ENCODE measurements around the gene ZNF197. TPM values are rescaled to one million over a fixed set of nuclear protein-coding genes. Genes with fewer than 3 reads are reported as not detected.

The ZNF197 gene
- total and polyA plus RNA-seq, 2 donors (not counting 1 experiment from before 2014, with no cell fraction given) = 4.4 to 16.9 TPM

- Histone ChIP-seq H3K9me3 (ENCODE audit: control extremely low read depth in 1 of 3, control insufficient read depth in 2 of 3, insufficient read depth in 1 of 3, low read length in 2 of 3) (peaks cover 0 to 3% (median 0%) of the 10 kb centered on the region in 3 donors), H3K4me1 (ENCODE audit: control insufficient read depth in 2 of 2, insufficient read depth in 2 of 2, low read length in 2 of 2) (no peaks in the 10 kb centered on the region), H3K27ac (ENCODE audit: low read length in 2 of 2) (no peak overlapping the region), H3K4me2 (replicated peaks; ENCODE audit: low read depth, low read length, poor library complexity, severe bottlenecking) (no peak overlapping the region), H2AFZ (ENCODE audit: insufficient read depth, low read depth, low read length, poor library complexity, severe bottlenecking) (no peak overlapping the region), H3K9ac (ENCODE audit: low read length) (no peak overlapping the region), H4K20me1 (ENCODE audit: control insufficient read depth, insufficient read depth, low read length, poor library complexity, severe bottlenecking) (peaks cover 18% of the 10 kb centered on the region), H3K27me3 (replicated peaks in 1 of 4; ENCODE audit: control extremely low read depth in 1 of 4, control insufficient read depth in 3 of 4, insufficient read depth in 4 of 4, low read length in 3 of 4) (no peaks in the 10 kb centered on the region), H3K4me3 (ENCODE audit: control extremely low read depth in 1 of 5, extremely low read depth in 1 of 5, insufficient read depth in 1 of 5, low read depth in 2 of 5, low read length in 4 of 5) (no peak overlapping the region), H3K36me3 (replicated peaks in 1 of 2; ENCODE audit: control extremely low read depth in 1 of 2, control insufficient read depth in 1 of 2, extremely low read depth in 1 of 2, insufficient read depth in 2 of 2, low read length in 1 of 2) (peaks cover 19 to 42% of the 10 kb centered on the region in 2 experiments), H3K79me2 (ENCODE audit: control insufficient read depth, insufficient read depth, low read length) (peaks cover 25% of the 10 kb centered on the region)
- POLR2A ChIA-PET = no interaction called here
- CTCF ChIA-PET = no interaction called here
- Mint-ChIP-seq H3K27ac (no peak overlapping the region), H3K27me3 (no peaks in the 10 kb centered on the region), H3K9me3 (ENCODE audit: insufficient read depth) (peaks cover 4% of the 10 kb centered on the region), H3K4me1 (peaks cover 6% of the 10 kb centered on the region), H3K4me3 (no peak overlapping the region)
- intact Hi-C loops (cut with micrococcal nuclease) = no loop called here
- TF ChIP-seq, protein P1, sequence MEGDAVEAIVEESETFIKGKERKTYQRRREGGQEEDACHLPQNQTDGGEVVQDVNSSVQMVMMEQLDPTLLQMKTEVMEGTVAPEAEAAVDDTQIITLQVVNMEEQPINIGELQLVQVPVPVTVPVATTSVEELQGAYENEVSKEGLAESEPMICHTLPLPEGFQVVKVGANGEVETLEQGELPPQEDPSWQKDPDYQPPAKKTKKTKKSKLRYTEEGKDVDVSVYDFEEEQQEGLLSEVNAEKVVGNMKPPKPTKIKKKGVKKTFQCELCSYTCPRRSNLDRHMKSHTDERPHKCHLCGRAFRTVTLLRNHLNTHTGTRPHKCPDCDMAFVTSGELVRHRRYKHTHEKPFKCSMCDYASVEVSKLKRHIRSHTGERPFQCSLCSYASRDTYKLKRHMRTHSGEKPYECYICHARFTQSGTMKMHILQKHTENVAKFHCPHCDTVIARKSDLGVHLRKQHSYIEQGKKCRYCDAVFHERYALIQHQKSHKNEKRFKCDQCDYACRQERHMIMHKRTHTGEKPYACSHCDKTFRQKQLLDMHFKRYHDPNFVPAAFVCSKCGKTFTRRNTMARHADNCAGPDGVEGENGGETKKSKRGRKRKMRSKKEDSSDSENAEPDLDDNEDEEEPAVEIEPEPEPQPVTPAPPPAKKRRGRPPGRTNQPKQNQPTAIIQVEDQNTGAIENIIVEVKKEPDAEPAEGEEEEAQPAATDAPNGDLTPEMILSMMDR (IDR thresholded peaks at IDR 0.05) = no peak
- TF ChIP-seq EZH2 (IDR thresholded peaks at IDR 0.05; ENCODE audit: borderline replicate concordance, insufficient read depth, low read depth, low read length, poor library complexity, severe bottlenecking) = no peak
- WGBS (ENCODE audit: insufficient coverage) = 100% methylated on average over 1 of the region's 3 CpGs
- no peak for ATAC-seq (ENCODE audit: low read depth)
- DNase-seq = no peak
Observed at GRCh38 chr3:44632193-44632592, 7.4 kb downstream of the ZNF197 start.

DNA sequence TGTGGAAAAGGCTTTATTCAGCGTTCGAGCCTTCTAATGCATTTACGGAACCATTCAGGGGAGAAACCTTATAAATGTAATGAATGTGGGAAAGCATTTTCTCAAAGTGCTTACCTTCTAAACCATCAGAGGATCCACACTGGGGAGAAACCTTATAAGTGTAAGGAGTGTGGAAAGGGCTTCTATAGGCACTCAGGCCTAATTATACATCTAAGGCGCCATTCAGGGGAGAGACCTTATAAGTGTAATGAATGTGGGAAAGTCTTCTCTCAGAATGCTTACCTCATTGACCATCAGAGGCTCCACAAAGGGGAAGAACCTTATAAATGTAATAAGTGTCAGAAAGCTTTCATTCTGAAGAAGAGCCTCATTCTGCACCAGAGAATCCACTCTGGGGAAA lies 17.5 kb downstream of the ZNF197 start:
- intact Hi-C loops (cut with micrococcal nuclease) = no loop called here
- H3K27ac ChIP-seq (ENCODE audit: low read length in 2 of 2) = no peak overlapping the region
- no peak for TF ChIP-seq EZH2 (IDR thresholded peaks at IDR 0.05; ENCODE audit: borderline replicate concordance, insufficient read depth, low read depth, low read length, poor library complexity, severe bottlenecking)
- TF ChIP-seq, protein P1 (IDR thresholded peaks at IDR 0.05) = no peak
- no peak overlapping the region for H3K4me3 ChIP-seq (ENCODE audit: control extremely low read depth in 1 of 5, extremely low read depth in 1 of 5, insufficient read depth in 1 of 5, low read depth in 2 of 5, low read length in 4 of 5)
- peaks cover 17 to 40% of the 10 kb centered on the region in 2 experiments for H3K36me3 ChIP-seq (replicated peaks in 1 of 2; ENCODE audit: control extremely low read depth in 1 of 2, control insufficient read depth in 1 of 2, extremely low read depth in 1 of 2, insufficient read depth in 2 of 2, low read length in 1 of 2)
- ATAC-seq (ENCODE audit: low read depth) = no peak
- H3K9ac ChIP-seq (ENCODE audit: low read length) = no peak overlapping the region
- H2AFZ ChIP-seq (ENCODE audit: insufficient read depth, low read depth, low read length, poor library complexity, severe bottlenecking) = no peak overlapping the region
- Mint-ChIP-seq H3K27me3 (no peaks in the 10 kb centered on the region), H3K4me1 (peaks cover 3% of the 10 kb centered on the region), H3K9me3 (ENCODE audit: insufficient read depth) (peaks cover 22% of the 10 kb centered on the region), H3K27ac (no peak overlapping the region), H3K4me3 (no peak overlapping the region)
- ChIA-PET POLR2A (no interaction called here), CTCF (no interaction called here)
- H3K79me2 ChIP-seq (ENCODE audit: control insufficient read depth, insufficient read depth, low read length) = peaks cover 8% of the 10 kb centered on the region
- H3K4me1 ChIP-seq (ENCODE audit: control insufficient read depth in 2 of 2, insufficient read depth in 2 of 2, low read length in 2 of 2) = no peaks in the 10 kb centered on the region
- no CpG with 5 or more reads among the region's 4 CpGs for WGBS (ENCODE audit: insufficient coverage)
- H3K27me3 ChIP-seq (replicated peaks in 1 of 4; ENCODE audit: control extremely low read depth in 1 of 4, control insufficient read depth in 3 of 4, insufficient read depth in 4 of 4, low read length in 3 of 4) = no peaks in the 10 kb centered on the region
- no peaks in the 10 kb centered on the region for H4K20me1 ChIP-seq (ENCODE audit: control insufficient read depth, insufficient read depth, low read length, poor library complexity, severe bottlenecking)
- DNase-seq = no peak
- H3K9me3 ChIP-seq (ENCODE audit: control extremely low read depth in 1 of 3, control insufficient read depth in 2 of 3, insufficient read depth in 1 of 3, low read length in 2 of 3) = peaks cover 7 to 36% (median 15%) of the 10 kb centered on the region in 3 donors
- H3K4me2 ChIP-seq (replicated peaks; ENCODE audit: low read depth, low read length, poor library complexity, severe bottlenecking) = no peak overlapping the region
